Activated B cell treated with CpG ODN at 0.5 μM for 24 hours (primary cell): ENCODE results near the gene CLEC2B. TPM values are rescaled to one million over a fixed set of nuclear protein-coding genes. Genes with fewer than 3 reads are reported as not detected.

Experiments used
- ATAC-seq: fragments of 200-7000 bp; cut with Tn5 transposase; one replicate; pipeline ENCODE4 v1.10.0; 2021; ENCODE audit warnings: low read depth, mild to moderate bottlenecking, moderate library complexity
- CTCF ChIA-PET: fragments of 350-600 bp; sonication (Branson Sonifier 250); formaldehyde crosslinking; loops from one replicate; lab custom pipeline; 2021; ENCODE audit warnings: antibody characterized with exemption; lab: Charles Lee
- POLR2A ChIA-PET: fragments of 350-600 bp; sonication (Branson Sonifier 250); formaldehyde crosslinking; loops from one replicate; lab custom pipeline; 2021; ENCODE audit warnings: antibody characterized with exemption; lab: Charles Lee
- DNase-seq: peaks from one replicate; pipeline ENCODE4 v3.0.0; 2022
- H3K27ac Mint-ChIP-seq: one replicate; pipeline ENCODE4 v1.8.0; 2020; ENCODE audit warnings: mixed read lengths
- H3K27me3 Mint-ChIP-seq: one replicate; pipeline ENCODE4 v1.8.0; 2021; ENCODE audit warnings: mixed read lengths
- H3K36me3 Mint-ChIP-seq: one replicate; pipeline ENCODE4 v1.8.0; 2021; ENCODE audit warnings: low read depth, mixed read lengths
- H3K4me1 Mint-ChIP-seq: one replicate; pipeline ENCODE4 v1.8.0; 2021; ENCODE audit warnings: mixed read lengths
- H3K4me3 Mint-ChIP-seq: one replicate; pipeline ENCODE4 v1.8.0; 2020; ENCODE audit warnings: mild to moderate bottlenecking, mixed read lengths
- H3K9me3 Mint-ChIP-seq: one replicate; pipeline ENCODE4 v1.8.0; 2020; ENCODE audit warnings: mixed read lengths
- intact Hi-C: fragments of 100-400 bp; cut with micrococcal nuclease; formaldehyde crosslinking; loops from one replicate; pipeline ENCODE4 v1.15.1; 2024
- total RNA-seq: library from RNA; stranded (reverse); gene quantifications from 2 replicates; pipeline ENCODE4 v1.2.3, GENCODE V29; 2022
- TF ChIP-seq, protein P1 (sequence below): fragments of 200-600 bp; IDR thresholded peaks from one replicate; pipeline ENCODE4 v1.8.0; 2022; ENCODE audit warnings: antibody characterized with exemption, mild to moderate bottlenecking

The CLEC2B gene
- total RNA-seq, 1 donor from 2014 or later, result 19.1 TPM

DNA sequence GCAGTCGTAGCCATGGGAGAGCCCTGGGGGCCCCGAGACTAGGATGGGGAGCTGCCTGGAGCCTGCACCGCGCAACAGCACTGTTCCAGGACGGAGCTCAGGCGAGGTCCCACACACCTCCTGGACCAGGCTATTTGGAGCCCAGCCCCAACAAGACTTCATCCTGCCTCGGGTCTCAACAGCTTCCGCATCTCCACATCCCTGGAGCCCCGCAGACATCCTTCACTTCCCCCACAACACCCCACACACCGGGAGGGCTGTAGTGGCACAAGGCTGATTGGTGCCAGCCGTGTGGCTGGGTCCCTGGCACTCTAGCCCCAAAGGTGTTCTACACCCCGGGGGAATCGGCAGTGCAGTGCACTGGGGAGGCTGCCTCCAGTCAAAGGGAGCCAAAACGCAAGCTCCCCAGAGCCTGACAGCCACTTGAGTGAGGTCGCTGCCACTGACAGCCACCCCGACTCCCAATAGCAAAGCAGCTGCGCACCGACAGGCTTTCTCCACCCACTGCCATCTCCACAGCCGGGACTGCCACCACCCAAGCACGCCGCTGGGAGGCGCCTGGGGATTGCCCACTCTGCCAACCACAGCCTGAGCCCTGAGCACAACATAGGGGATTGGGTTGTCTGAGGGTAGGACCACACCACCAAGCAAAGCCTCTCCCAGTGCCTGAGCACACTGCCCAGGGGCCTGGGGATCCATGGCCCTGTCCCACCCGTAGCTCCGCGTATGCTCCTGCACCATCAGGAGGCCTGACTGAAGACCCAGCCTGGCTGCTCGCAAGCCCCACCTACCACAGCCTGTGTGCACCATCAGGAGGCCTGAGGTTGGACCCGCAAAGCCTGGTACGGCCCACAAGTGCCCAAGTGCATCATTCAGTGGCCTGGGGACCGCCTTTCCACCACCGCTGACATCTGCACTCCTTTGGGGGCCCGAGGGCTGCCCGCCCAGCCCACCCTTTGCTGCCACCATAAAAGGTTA lies 55.0 kb downstream of the CLEC2B start:
- peaks cover 18% of the 10 kb centered on the region for H3K27me3 Mint-ChIP-seq
- TF ChIP-seq, protein P1, sequence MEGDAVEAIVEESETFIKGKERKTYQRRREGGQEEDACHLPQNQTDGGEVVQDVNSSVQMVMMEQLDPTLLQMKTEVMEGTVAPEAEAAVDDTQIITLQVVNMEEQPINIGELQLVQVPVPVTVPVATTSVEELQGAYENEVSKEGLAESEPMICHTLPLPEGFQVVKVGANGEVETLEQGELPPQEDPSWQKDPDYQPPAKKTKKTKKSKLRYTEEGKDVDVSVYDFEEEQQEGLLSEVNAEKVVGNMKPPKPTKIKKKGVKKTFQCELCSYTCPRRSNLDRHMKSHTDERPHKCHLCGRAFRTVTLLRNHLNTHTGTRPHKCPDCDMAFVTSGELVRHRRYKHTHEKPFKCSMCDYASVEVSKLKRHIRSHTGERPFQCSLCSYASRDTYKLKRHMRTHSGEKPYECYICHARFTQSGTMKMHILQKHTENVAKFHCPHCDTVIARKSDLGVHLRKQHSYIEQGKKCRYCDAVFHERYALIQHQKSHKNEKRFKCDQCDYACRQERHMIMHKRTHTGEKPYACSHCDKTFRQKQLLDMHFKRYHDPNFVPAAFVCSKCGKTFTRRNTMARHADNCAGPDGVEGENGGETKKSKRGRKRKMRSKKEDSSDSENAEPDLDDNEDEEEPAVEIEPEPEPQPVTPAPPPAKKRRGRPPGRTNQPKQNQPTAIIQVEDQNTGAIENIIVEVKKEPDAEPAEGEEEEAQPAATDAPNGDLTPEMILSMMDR, result peak; percentile 47

DNA sequence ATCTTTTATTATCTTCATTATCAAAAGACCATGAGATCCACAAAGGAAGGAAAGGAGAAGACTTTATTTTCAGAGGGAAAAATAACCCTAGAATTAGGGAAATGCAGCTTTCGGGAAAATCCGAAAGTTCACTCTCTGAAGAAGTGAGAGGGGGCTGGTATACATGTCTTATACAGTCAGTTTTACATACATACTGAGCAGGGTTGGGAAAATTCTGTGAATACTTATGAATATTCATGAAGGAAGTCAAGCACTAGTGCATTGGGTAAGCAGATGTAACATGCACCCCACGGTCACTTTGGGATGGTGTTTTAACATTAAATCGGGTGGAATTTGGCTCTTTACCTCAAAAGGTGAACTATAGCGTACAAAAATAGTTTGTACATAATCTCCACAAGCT lies 57.5 kb downstream of the CLEC2B start:
- peaks cover 17% of the 10 kb centered on the region for H3K27me3 Mint-ChIP-seq

More for the DNA sequence above, 55.0 kb downstream of the CLEC2B start:
- DNase-seq (peak; percentile 80), ATAC-seq (peak; percentile 97)
- peak overlapping the region; percentile 73 for H3K4me3 Mint-ChIP-seq
- POLR2A ChIA-PET, result no interaction called here
- H3K9me3 Mint-ChIP-seq, result no peaks in the 10 kb centered on the region
- intact Hi-C loops, result loop anchor here (1.0 to 10.0 kb wide), 8 partner anchors 53 to 1671 kb away; partner anchors contain the start of gene CLEC2B
- H3K4me1 Mint-ChIP-seq, result peaks cover 20% of the 10 kb centered on the region
- H3K36me3 Mint-ChIP-seq, result no peaks in the 10 kb centered on the region
- H3K27ac Mint-ChIP-seq, result no peak overlapping the region
- CTCF ChIA-PET, result interaction anchor here (0.7 to 6.7 kb wide), 23 partner anchors 8 to 483 kb away, joined by 3 to 55 read pairs (median 4); partner anchors contain the start of gene CLEC2B

GRCh38 chr12:9810671-9811070 lies 58.5 kb downstream of the CLEC2B start:
- Mint-ChIP-seq H3K4me1 (peaks cover 20% of the 10 kb centered on the region), H3K36me3 (no peaks in the 10 kb centered on the region), H3K27me3 (peaks cover 17% of the 10 kb centered on the region), H3K27ac (no peak overlapping the region), H3K4me3 (no peak overlapping the region), H3K9me3 (no peaks in the 10 kb centered on the region)
- no peak for DNase-seq
- intact Hi-C loops, result loop anchor here (5.0 to 10.0 kb wide), 4 partner anchors 57 to 1674 kb away; partner anchors contain the start of gene CLEC2B
- ChIA-PET POLR2A (interaction anchor here (0.6 to 1.4 kb wide), 3 partner anchors 52 to 137 kb away, joined by 3 read pairs; no protein-coding TSS in a partner anchor), CTCF (interaction anchor here (1.2 to 6.7 kb wide), 2 partner anchors 13 to 61 kb away, joined by 3 to 55 read pairs; no protein-coding TSS in a partner anchor)
- ATAC-seq, result no peak
- TF ChIP-seq, protein P1, result no peak

More for the DNA sequence above, 57.5 kb downstream of the CLEC2B start:
- Mint-ChIP-seq H3K9me3 (no peaks in the 10 kb centered on the region), H3K4me1 (peaks cover 20% of the 10 kb centered on the region), H3K36me3 (no peaks in the 10 kb centered on the region), H3K4me3 (no peak overlapping the region), H3K27ac (no peak overlapping the region)
- TF ChIP-seq, protein P1, result no peak
- intact Hi-C loops, result loop anchor here (5.0 to 10.0 kb wide), 4 partner anchors 56 to 1673 kb away; partner anchors contain the start of gene CLEC2B
- ChIA-PET POLR2A (interaction anchor here (0.6 to 1.4 kb wide), 3 partner anchors 53 to 329 kb away, joined by 3 to 4 read pairs (median 3); no protein-coding TSS in a partner anchor), CTCF (interaction anchor here (0.6 to 6.7 kb wide), 2 partner anchors 17 to 62 kb away, joined by 3 to 55 read pairs; no protein-coding TSS in a partner anchor)
- ATAC-seq, result no peak
- no peak for DNase-seq

GRCh38 chr12:9809866-9810265 lies 59.3 kb downstream of the CLEC2B start:
- ChIA-PET POLR2A (interaction anchor here (0.6 kb wide), 1 partner anchor 14 kb away, joined by 3 read pairs; no protein-coding TSS in a partner anchor), CTCF (interaction anchor here (1.2 to 6.7 kb wide), 2 partner anchors 12 to 60 kb away, joined by 3 to 55 read pairs; no protein-coding TSS in a partner anchor)
- Mint-ChIP-seq H3K36me3 (no peaks in the 10 kb centered on the region), H3K9me3 (no peaks in the 10 kb centered on the region), H3K27ac (no peak overlapping the region), H3K4me3 (no peak overlapping the region), H3K27me3 (peaks cover 17% of the 10 kb centered on the region), H3K4me1 (peaks cover 20% of the 10 kb centered on the region)
- intact Hi-C loops, result loop anchor here (5.0 to 10.0 kb wide), 4 partner anchors 57 to 1675 kb away; partner anchors contain the start of gene CLEC2B
- no peak for DNase-seq
- TF ChIP-seq, protein P1, result no peak
- ATAC-seq, result no peak
